Liver (tissue), 3 donors: ENCODE measurements around the gene IFNA10.
"Not testable (repeated sequence)": the region's sequence is repeated elsewhere in the genome, so short reads cannot be mapped to it uniquely, and the experiment has no call there.

Experiments used
- ATF3 ChIP-seq: IDR thresholded peaks from 2 replicates; pipeline ENCODE4 v1.6.1; 2016; ENCODE audit warnings: antibody characterized with exemption
- CTCF ChIP-seq: fragments of 150-350 bp; IDR thresholded peaks from 2 replicates; pipeline ENCODE4 v1.5.1; 2017; ENCODE audit warnings: improper control_type of control experiment, low read depth, low read length; ENCODE audit not compliant: missing input control
- HNF4A ChIP-seq, 2 donors: conservative IDR thresholded peaks; 2 replicates each; pipeline ENCODE4 v1.6.1; 2016; ENCODE audit warnings: antibody characterized with exemption in 2 of 2, mild to moderate bottlenecking in 2 of 2
- MAX ChIP-seq: IDR thresholded peaks from 2 replicates; pipeline ENCODE4 v1.6.1; 2016; ENCODE audit warnings: antibody characterized with exemption
- TAF1 ChIP-seq: conservative IDR thresholded peaks from 2 replicates; pipeline ENCODE4 v1.6.1; 2016; ENCODE audit warnings: antibody characterized with exemption, mild to moderate bottlenecking
- ZBTB33 ChIP-seq: IDR thresholded peaks from 2 replicates; pipeline ENCODE4 v1.6.1; 2016; ENCODE audit warnings: antibody characterized with exemption
- donor health status: healthy.
- donor health status: healthy.

- TF ChIP-seq CTCF; TAF1; ATF3; HNF4A (conservative IDR thresholded peaks at IDR 0.05); MAX; ZBTB33: not testable (repeated sequence)
Observed at GRCh38 chr9:21236360-21236714, 29.4 kb upstream of the IFNA10 start.
